Endothelial cell of umbilical vein (primary cell): ENCODE data around the gene ALOX12. TPM values are rescaled to one million over a fixed set of nuclear protein-coding genes. Genes with fewer than 3 reads are reported as not detected.

Source experiments
- BruUV-seq: library from RNA; stranded (reverse); fragments of 400-500 nt; replicated peaks from 2 replicates; lab custom pipeline; 2021; lab: Mats Ljungman, UMichigan
- CTCF ChIA-PET: fragments of 300-600, 350-600 bp; sonication (Branson Sonifier 250); formaldehyde crosslinking; loops from one replicate; lab custom pipeline; 2021; ENCODE audit warnings: antibody characterized with exemption, inconsistent platforms; lab: Charles Lee
- POLR2A ChIA-PET: fragments of 300-600, 350-600 bp; sonication (Branson Sonifier 250); formaldehyde crosslinking; loops from one replicate; lab custom pipeline; 2021; ENCODE audit warnings: antibody characterized with exemption, inconsistent platforms; lab: Charles Lee
- DNase-seq: peaks from one replicate; pipeline ENCODE4 v3.0.0-alpha.2; 2011; ENCODE audit warnings: low read depth, low spot score
- FAIRE-seq: peaks from 2 replicates; lab custom pipeline; 2011; peaks lifted over from hg19 to GRCh38; lab: Jason Lieb, UNC
- H2AFZ ChIP-seq: 2 replicates; pipeline ENCODE4 v1.6.0; 2012; ENCODE audit warnings: low read depth, low read length, control low read depth, inconsistent platforms
- H3K27ac ChIP-seq: 2 replicates; pipeline ENCODE4 v1.5.1; 2011; ENCODE audit warnings: low read depth, mild to moderate bottlenecking, control low read depth, low read length, moderate library complexity; ENCODE audit not compliant: insufficient read depth
- H3K27me3 ChIP-seq, 2 experiments: 2 replicates each; pipeline versions ENCODE4 v1.6.0 to v1.6.1; 2011; ENCODE audit warnings: low read length in 2 of 2, mixed read lengths in 1 of 2; ENCODE audit not compliant: control insufficient read depth in 2 of 2, insufficient read depth in 2 of 2
- H3K36me3 ChIP-seq, 2 experiments: 2 replicates in 1 of 2; 3 replicates in 1 of 2; pipeline ENCODE4 v1.5.1; 2011; ENCODE audit warnings: low read length in 2 of 2, mild to moderate bottlenecking in 1 of 2, moderate library complexity in 1 of 2; ENCODE audit not compliant: control insufficient read depth in 2 of 2, insufficient read depth in 2 of 2; ENCODE audit errors: extremely low read depth in 1 of 2
- H3K4me1 ChIP-seq: 3 replicates; pipeline ENCODE4 v1.5.1; 2011; ENCODE audit warnings: mild to moderate bottlenecking, low read length; ENCODE audit not compliant: control insufficient read depth, insufficient read depth; ENCODE audit errors: extremely low read depth
- H3K4me2 ChIP-seq: 2 replicates; pipeline ENCODE4 v1.6.1; 2011; ENCODE audit warnings: low read length, control low read depth, mixed read lengths; ENCODE audit not compliant: insufficient read depth
- H3K4me3 ChIP-seq, 3 experiments: fragments of 200-600 bp in 1 of 3; sonication (generic), shearing (Covaris generic) in 1 of 3; replicated peaks in 1 of 3; 2 replicates each; pipeline ENCODE4 v1.5.1; 2011 to 2016; ENCODE audit warnings: control low read depth in 3 of 3, low read length in 3 of 3, mild to moderate bottlenecking in 2 of 3, inconsistent platforms in 1 of 3, low read depth in 1 of 3, moderate library complexity in 1 of 3; ENCODE audit not compliant: insufficient read depth in 1 of 3
- H3K79me2 ChIP-seq: 2 replicates; pipeline ENCODE4 v1.6.0; 2012; ENCODE audit warnings: low read length, inconsistent platforms; ENCODE audit not compliant: control insufficient read depth, insufficient read depth
- H3K9ac ChIP-seq: replicated peaks from 2 replicates; pipeline ENCODE3; 2011; ENCODE audit warnings: low read length, control low read depth; ENCODE audit not compliant: insufficient read depth; ENCODE audit errors: extremely low read depth
- H3K9me1 ChIP-seq: replicated peaks from 3 replicates; pipeline ENCODE4 v1.6.0; 2011; ENCODE audit warnings: mild to moderate bottlenecking, low read length; ENCODE audit not compliant: control insufficient read depth, insufficient read depth; ENCODE audit errors: extremely low read depth
- H3K9me3 ChIP-seq: replicated peaks from 2 replicates; pipeline ENCODE4 v1.5.1; 2012; ENCODE audit warnings: low read length, inconsistent platforms; ENCODE audit not compliant: control insufficient read depth, insufficient read depth
- H4K20me1 ChIP-seq: replicated peaks from 2 replicates; pipeline ENCODE3; 2011; ENCODE audit warnings: mild to moderate bottlenecking, low read length; ENCODE audit not compliant: control insufficient read depth, insufficient read depth; ENCODE audit errors: extremely low read depth
- CTCF ChIP-seq, 2 donors: IDR thresholded peaks; 1 replicate in 1 of 2; 2 replicates in 1 of 2; pipeline ENCODE4 v1.5.1; 2011; ENCODE audit warnings: low read length in 2 of 2, mild to moderate bottlenecking in 2 of 2, moderate library complexity in 2 of 2, control low read depth in 1 of 2, inconsistent platforms in 1 of 2, low read depth in 1 of 2; ENCODE audit not compliant: insufficient read depth in 1 of 2; ENCODE audit errors: extremely low read depth in 1 of 2
- GATA2 ChIP-seq: IDR thresholded peaks from 2 replicates; pipeline ENCODE4 v1.7.0; 2011; ENCODE audit warnings: low read depth, mild to moderate bottlenecking, moderate library complexity, mixed read lengths, low read length; ENCODE audit not compliant: insufficient read length, insufficient read depth
- JUN ChIP-seq: IDR thresholded peaks from 2 replicates; pipeline ENCODE4 v1.6.1; 2011; ENCODE audit warnings: borderline replicate concordance, low read depth; ENCODE audit not compliant: insufficient read length, insufficient read depth
- POLR2A ChIP-seq: IDR thresholded peaks from 2 replicates; pipeline ENCODE4 v1.6.1; 2012; ENCODE audit warnings: low read depth, mild to moderate bottlenecking, control low read depth, low read length
- dilution Hi-C: fragments of 300-500 bp; cut with MboI; formaldehyde crosslinking; loops from one replicate; pipeline ENCODE4 v1.15.0; 2019; ENCODE audit warnings: low sequenced_read_pairs; ENCODE audit not compliant: extremely low pct_ligation_motif_present
- intact Hi-C: fragments of 100-400 bp; cut with micrococcal nuclease; formaldehyde crosslinking; loops from one replicate; pipeline ENCODE4 v1.10.0; 2022
- polyA plus RNA-seq, 4 experiments: library from polyadenylated mRNA; depleted of rRNA in 3 of 4; stranded (reverse) in 3 of 4; unstranded in 1 of 4; fragments of >200 nt; gene quantifications; 2 replicates each; pipeline versions ENCODE4 v1.2.1 to v1.2.3, GENCODE V29; 2011 to 2012; ENCODE audit warnings: missing spikeins in 1 of 4
- total RNA-seq: library from RNA; stranded (reverse); gene quantifications from 2 replicates; pipeline ENCODE4 v1.2.3, GENCODE V29; 2021

The ALOX12 gene
- total and polyA plus RNA-seq, 2 donors (not counting 3 experiments of a cell fraction or from before 2014, with no cell fraction given) = not detected

- Histone ChIP-seq H2AFZ (no peak overlapping the region), H3K4me2 (no peak overlapping the region), H3K27ac (no peak overlapping the region), H3K79me2 (peaks cover 11% of the 10 kb centered on the region), H3K9me3 (no peaks in the 10 kb centered on the region), H4K20me1 (peaks cover 2% of the 10 kb centered on the region), H3K27me3 (no peaks in the 10 kb centered on the region), H3K9me1 (no peaks in the 10 kb centered on the region), H3K36me3 (peaks cover 14 to 24% of the 10 kb centered on the region in 2 experiments), H3K4me1 (no peaks in the 10 kb centered on the region), H3K4me3 (no peak overlapping the region), H3K9ac (no peak overlapping the region)
- dilution Hi-C loops (no loop called here), intact Hi-C loops (loop anchor here (1.0 kb wide), 2 partner anchors 89 to 337 kb away; no protein-coding TSS in a partner anchor)
- TF ChIP-seq GATA2 (no peak), JUN (no peak)
- CTCF ChIA-PET = interaction anchor here (0.8 to 5.8 kb wide), 25 partner anchors 8 to 342 kb away, joined by 3 to 100 read pairs (median 4); partner anchors contain the start of gene ALOX12
- POLR2A ChIA-PET = no interaction called here
- no peak for DNase-seq
- FAIRE-seq = no peak
- no TSS peak for BruUV-seq
These were observed 7.9 kb downstream of the ALOX12 start for GRCh38 chr17:7003745-7004144.

- Histone ChIP-seq H3K79me2 (peaks cover 16% of the 10 kb centered on the region), H3K9me1 (no peaks in the 10 kb centered on the region), H3K4me3 (no peak overlapping the region), H3K27ac (no peak overlapping the region), H2AFZ (no peak overlapping the region), H3K9ac (no peak overlapping the region), H3K4me2 (no peak overlapping the region), H3K4me1 (no peaks in the 10 kb centered on the region), H3K36me3 (peaks cover 13 to 20% of the 10 kb centered on the region in 2 experiments), H3K27me3 (no peaks in the 10 kb centered on the region), H4K20me1 (peaks cover 2% of the 10 kb centered on the region), H3K9me3 (no peaks in the 10 kb centered on the region)
- no peak for TF ChIP-seq POLR2A
- peak; percentile 53 to 58 for TF ChIP-seq CTCF (IDR thresholded peaks at IDR 0.05; ENCODE audit: extremely low read depth in 1 of 2, insufficient read depth in 1 of 2, low read depth in 1 of 2, low read length in 2 of 2)
- peak; percentile 90 for FAIRE-seq
- dilution Hi-C loops = no loop called here
- DNase-seq = peak; percentile 66
- POLR2A ChIA-PET = no interaction called here
- intact Hi-C loops = loop anchor here (1.0 kb wide), 2 partner anchors 90 to 338 kb away; no protein-coding TSS in a partner anchor
- BruUV-seq = no TSS peak
- CTCF ChIA-PET = interaction anchor here (0.6 to 5.8 kb wide), 32 partner anchors 8 to 1705 kb away, joined by 3 to 100 read pairs (median 4); partner anchors contain the start of gene ALOX12
These were observed 8.8 kb downstream of the ALOX12 start for GRCh38 chr17:7004398-7005253.
